ENCODE results near the gene IL21R.

Gene IL21R

DNA sequence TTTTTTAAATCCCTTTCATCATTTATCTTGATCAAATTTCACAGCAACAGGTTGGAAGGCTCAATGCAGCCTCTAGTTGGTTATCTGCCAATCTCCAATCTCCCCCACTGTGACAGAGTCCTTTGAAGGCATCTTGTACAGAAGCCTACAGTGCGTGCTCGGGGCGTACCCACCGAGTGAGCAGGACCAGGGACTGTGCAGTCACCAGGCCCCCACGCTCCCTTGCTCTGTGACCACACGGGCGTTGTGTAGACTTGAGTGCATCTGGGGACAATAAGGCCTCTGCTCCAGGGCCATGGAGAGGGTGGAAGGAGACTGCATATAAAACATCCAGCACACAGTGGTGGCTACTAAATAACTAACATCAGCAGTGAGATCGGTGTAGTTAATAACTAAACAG is 84.4 kb downstream of the IL21R start:
- DNase-seq (ENCODE audit: low spot score) = no peak

DNA sequence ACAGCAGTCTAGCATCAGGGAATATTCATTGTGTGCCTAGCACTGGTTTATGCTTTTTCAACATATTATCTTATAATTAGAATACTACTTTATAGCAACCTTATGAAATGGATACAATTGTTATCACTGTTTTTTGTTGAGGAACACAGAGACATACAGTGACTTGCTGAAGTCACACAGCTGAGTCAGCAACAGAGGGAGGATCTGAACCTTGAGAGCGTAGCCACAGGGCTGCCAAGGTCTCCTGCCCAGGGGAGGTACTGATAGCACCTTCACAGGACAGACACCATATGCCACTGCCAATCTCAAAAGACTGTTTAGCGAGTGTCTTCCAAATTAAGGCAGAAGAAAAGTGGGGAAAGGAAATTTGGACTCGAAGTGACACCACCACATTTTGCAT is 84.8 kb downstream of the IL21R start:
- no peak for DNase-seq (ENCODE audit: low spot score)

DNA sequence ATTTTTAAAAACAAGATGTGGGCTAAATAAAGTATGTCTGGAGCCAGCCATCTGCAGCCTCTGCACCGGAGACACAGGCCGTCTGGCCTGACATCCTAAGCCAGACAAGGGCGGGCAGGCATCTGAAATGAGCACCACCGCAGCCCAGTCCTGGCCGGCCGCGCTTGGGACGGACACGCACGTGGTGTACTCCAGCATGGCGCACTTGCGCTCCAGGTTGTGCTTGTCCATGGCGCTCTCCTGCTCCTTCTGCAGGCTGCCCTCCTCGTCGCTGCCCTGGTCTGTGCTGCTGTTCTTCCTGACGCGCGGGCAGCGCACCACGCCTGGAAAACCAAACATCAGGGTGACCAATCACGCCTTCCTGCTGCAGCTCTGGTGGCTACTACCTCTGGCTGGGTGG is 87.4 kb downstream of the IL21R start:
- no peak for DNase-seq (ENCODE audit: low spot score)

DNA sequence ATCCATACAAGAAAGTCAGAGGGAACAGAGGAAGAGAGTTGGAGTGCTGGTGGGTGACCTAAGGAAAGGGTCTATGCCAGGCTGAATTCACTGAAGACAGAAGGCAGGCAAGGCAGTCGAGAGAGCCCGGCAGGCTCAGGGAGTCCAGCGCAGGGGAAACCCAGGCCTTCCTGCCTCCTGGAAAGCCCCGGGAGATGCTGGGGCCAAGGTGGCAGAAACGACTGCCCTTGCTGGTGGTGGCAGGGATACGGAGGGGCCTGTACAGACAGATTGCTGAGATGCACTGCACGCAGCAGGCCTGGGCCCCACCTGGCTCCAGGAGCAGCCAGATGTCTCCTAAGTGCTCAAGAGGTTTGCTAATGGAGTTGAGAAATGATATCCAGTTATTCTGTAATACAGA is 87.9 kb downstream of the IL21R start:
- no peak for DNase-seq (ENCODE audit: low spot score)

DNA sequence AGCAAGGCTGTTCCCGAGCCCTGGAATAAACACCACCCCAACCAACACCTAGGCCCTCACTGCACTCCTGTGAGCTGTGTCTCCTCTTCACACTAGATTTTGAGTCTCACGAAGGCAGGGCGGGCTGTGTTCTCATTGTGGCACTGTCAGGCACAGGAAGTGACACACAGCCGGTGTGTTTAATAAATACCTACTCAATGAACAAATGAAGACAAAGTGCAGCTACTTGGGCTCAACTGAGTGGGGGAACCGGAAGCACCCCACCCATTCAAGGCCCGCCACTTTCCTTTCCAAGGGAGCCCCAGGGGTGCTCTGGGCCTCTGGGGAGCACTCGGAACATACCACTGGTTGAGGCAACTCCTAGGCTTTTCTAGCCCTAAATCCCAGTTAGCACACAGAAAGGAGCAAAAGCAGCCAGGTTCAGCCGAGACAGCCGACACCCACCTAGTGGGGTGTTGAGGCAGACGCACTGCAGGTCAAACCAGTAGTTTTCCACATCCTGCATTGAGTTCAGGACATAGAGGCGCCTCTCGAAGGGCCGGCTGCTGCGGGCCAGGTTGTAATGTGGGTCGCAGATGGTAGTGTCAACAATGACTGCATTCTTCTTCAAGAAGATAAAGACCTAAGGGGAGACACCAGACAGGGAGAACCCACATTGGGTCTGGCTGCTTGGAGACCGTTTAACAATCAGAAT is 90.1 kb downstream of the IL21R start:
- DNase-seq (ENCODE audit: low spot score) = no peak

DNA sequence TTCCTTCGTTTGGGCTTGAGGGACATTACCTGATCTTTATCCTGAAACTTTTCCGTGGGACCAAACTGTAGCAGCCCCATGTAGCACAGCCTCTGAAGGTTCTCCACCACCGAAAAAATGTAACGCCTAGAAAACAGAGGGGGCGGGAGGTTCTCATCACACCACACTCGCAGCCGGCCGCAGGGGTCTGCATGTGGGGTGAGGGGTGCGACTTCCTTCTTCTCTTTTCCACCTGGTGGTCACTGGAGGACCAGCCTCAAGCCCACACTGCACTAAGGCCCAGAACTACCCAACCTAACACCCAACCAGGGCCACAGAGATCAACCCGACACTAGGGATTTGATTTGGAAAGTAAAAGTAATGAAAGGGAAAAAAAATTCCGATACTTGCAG is 90.6 kb downstream of the IL21R start:
- no peak for DNase-seq (ENCODE audit: low spot score)

DNA sequence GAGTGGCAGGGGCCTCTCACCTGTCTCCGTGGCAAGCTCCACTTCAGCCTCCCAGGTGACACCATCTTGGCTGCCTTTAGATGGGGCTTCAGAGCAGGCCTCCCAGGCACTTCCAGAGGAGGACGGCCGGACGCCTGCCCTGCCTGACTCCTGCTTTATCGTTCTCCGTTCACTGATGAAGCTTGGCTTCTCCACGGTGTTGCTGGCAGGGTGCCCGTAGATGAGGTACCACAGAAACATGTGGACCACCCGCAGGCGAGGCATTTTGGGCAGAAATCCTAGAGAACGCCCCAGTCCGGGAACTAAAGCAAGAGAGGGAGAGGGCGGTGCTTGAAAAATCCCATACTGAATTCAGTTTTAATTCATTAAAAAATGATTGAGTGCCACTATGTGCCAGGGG is 93.2 kb downstream of the IL21R start:
- DNase-seq (ENCODE audit: low spot score) = no peak

DNA sequence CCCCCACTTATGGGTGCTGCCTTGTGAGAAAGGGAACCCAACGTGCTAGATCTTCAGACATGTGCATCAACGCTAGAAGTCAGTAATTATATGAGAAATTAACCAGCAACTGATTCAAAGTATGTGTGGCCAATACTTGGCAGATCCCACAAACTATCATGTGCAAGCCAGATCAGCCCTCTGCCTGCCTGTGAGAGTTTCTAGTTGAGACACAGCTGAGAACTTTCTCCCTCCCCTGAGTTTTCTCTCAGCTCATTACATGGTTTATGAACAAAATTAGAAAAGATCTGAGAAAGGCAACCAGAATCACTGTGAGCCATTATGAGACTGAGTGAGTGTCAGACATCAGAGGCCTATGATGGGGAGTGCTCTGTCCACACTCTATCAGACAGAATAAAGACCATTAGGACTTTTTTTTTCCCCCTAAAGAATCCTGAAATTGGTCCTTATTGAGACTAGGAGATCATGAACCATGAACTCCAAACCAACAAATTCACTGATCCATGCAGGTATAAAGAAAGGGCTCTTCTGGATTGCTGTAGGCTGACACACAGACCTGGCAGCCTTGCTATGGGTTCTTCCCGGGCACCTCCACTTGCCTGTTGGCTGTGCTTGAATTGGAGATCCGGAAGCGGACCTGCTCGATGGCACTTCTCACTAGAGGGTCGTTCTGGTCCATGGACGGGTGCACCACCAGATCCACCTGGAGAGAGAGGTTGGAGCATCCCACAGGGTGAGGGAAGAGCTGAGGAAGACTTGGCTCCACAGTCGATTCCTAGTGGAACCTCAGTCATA is 96.3 kb downstream of the IL21R start:
- DNase-seq (ENCODE audit: low spot score) = no peak

DNA sequence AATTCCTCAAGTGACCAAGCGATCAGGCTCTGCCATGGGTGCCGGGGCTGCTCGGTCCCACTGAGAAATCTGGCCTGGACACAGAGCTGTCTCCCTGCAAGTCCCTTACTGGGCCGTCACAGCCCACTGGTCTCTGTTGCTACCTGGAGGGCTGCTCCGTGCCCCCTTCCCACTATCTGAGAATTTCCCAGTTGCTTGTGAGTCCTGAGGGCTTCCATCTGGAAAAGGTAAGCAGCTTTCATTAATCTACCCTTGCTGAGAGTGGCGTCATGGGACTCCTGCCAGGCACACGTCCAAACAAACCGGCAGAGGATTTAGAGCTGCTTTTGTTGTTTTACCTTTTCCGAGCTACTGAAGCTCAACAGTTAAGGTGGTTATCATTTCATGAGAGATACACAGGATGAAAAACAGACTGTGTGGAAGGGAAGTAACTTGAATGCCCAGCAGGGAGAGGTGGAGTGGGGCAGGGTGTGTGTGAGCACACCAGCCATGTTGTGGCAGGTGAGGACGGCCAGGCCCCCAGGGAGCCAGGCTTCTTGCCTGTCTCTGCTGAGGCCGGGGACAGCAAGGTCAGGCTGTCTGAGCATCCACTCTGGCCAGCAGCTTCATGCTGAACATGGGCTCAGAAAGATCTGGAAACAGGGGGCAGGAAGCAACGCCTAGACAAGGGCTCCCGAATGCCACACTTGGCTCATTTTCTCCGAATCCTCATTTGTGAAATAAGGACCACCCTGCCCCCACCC is 97.1 kb downstream of the IL21R start:
- DNase-seq (ENCODE audit: low spot score) = no peak

DNA sequence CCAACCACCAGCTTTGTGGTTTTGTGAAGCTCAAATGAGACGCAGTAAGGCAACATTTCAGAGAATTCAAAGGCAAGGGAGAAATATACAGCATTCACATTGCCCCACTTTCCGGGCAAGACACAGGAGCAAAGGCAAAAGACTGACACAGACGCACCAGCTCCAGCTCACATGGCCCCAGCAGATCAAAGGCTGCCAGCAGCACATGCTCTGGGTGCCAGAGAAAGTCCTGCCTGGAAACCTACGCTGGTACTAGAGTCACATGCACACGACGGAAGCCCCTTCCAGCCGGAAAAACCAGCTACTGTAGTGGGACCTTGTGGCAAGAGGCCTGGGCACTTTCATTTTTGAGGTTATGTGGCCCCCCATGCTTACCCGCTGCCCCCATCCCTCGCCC is 97.7 kb downstream of the IL21R start:
- DNase-seq (ENCODE audit: low spot score) = no peak

DNA sequence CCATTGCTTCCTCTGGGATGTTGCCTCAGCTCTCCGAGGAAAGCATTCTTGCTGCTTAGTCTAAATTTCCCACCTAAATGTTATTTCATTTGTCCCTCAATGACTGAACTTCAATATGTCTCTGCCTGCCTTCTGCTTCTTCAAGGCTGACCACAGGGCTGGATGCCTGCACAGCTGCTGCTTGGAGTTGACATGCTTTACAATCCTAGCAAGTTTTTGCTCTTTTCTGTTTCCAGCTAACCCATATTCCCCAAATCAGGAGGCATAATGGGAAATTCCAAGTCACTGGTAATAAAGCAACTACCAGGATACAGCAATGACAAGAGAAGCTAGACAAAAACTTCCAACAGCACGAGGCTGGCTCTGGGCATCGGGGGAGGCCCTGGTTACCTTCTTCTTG is 98.8 kb downstream of the IL21R start:
- DNase-seq (ENCODE audit: low spot score) = no peak
